Colonic mucosa (tissue), 4 donors: ENCODE results near the gene CEP164. TPM values are rescaled to one million over a fixed set of nuclear protein-coding genes. Genes with fewer than 3 reads are reported as not detected.

Source experiments
- DNase-seq: peaks from one replicate; pipeline ENCODE4 v3.0.0-alpha.2; 2020
- H3K27ac ChIP-seq: fragments of 200-600 bp; one replicate; pipeline ENCODE4 v1.8.0; 2021
- H3K27me3 ChIP-seq: fragments of 200-600 bp; one replicate; pipeline ENCODE4 v1.8.0; 2021
- H3K36me3 ChIP-seq: fragments of 200-600 bp; one replicate; pipeline ENCODE4 v1.8.0; 2021
- H3K4me1 ChIP-seq: fragments of 200-600 bp; one replicate; pipeline ENCODE4 v1.8.0; 2021; ENCODE audit warnings: mild to moderate bottlenecking
- H3K4me3 ChIP-seq: fragments of 200-600 bp; one replicate; pipeline ENCODE4 v1.8.0; 2021
- H3K9ac ChIP-seq, 2 donors: one replicate each; pipeline ENCODE4 v1.7.0; 2013; ENCODE audit warnings: control low read depth in 2 of 2, low read depth in 2 of 2, low read length in 2 of 2
- H3K9me3 ChIP-seq: fragments of 200-600 bp; one replicate; pipeline ENCODE4 v1.8.0; 2021
- intact Hi-C: fragments of 100-400 bp; cut with DNase I; formaldehyde crosslinking; loops from one replicate; pipeline ENCODE4 v1.14.1; 2022
- total RNA-seq, 2 donors: library from RNA; stranded (reverse); fragmentation: NEBNext Ultra II Directional in 1 of 2; extraction: Animal tissue kit (Norgen Biotek cat#: 25700) in 1 of 2; gene quantifications; one replicate each; pipeline ENCODE4 v1.2.1, GENCODE V29; 2021
- TF ChIP-seq, protein P1 (sequence below): fragments of 200-600 bp; IDR thresholded peaks from one replicate; pipeline ENCODE4 v1.8.0; 2022; ENCODE audit warnings: antibody characterized with exemption, mild to moderate bottlenecking
- donor health status: healthy.
- donor health status: DM: no; HTN: no; CAD: no.
- donor health status: DM: no; HTN: no; CAD: no.

CEP164 gene
- total RNA-seq, 2 donors from 2014 or later: 12.4 to 19.2 TPM

DNA sequence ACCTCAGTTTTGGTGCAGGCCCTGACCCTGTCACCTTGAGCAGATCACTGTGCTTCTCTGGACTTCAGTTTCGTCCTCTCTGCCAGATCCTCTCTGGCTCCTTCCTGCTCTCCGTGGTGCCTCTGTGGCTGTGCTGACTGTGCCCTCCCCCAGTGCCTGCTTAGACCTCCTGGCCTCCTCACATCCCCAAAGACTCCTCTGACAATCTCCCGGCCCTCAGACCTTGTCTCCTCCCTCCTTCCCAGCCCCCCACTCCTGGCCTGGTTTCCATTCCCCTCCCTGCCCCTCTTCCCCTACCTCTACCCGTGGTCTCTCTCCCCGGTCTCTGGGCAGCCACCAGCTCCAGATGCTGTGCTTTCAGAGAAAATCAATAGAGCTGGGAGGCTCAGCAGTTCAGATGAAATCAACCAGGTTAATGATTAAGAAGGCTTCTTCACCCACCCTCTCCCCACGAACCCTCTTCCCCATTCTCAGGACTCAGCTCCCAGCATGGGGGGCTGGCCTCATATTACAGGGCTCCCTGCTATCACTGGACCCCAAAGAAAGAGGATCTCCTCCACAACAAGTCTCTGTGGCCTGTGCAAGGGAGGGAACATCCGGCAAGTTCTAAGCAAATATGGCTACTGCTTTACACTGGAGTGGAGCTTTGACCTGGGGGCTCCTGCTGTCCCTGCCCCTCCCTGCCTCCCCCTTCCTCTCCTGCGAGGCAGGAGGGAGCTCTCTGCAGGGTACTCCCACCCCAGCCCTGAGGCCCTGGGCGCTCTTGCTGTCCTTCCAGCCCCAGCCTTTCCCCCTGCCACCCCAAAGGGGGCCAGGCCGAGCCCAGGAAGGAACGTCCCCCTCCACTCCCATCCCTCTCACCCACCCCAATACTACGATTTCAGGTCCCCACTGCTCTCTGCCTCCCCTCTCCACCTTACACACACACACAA is 28.0 kb upstream of the CEP164 start:
- H3K9me3 ChIP-seq: no peaks in the 10 kb centered on the region
- H3K9ac ChIP-seq: no peak overlapping the region
- TF ChIP-seq, protein P1, sequence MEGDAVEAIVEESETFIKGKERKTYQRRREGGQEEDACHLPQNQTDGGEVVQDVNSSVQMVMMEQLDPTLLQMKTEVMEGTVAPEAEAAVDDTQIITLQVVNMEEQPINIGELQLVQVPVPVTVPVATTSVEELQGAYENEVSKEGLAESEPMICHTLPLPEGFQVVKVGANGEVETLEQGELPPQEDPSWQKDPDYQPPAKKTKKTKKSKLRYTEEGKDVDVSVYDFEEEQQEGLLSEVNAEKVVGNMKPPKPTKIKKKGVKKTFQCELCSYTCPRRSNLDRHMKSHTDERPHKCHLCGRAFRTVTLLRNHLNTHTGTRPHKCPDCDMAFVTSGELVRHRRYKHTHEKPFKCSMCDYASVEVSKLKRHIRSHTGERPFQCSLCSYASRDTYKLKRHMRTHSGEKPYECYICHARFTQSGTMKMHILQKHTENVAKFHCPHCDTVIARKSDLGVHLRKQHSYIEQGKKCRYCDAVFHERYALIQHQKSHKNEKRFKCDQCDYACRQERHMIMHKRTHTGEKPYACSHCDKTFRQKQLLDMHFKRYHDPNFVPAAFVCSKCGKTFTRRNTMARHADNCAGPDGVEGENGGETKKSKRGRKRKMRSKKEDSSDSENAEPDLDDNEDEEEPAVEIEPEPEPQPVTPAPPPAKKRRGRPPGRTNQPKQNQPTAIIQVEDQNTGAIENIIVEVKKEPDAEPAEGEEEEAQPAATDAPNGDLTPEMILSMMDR: no peak
- no peak overlapping the region for H3K27ac ChIP-seq
- H3K36me3 ChIP-seq: no peaks in the 10 kb centered on the region
- no peaks in the 10 kb centered on the region for H3K27me3 ChIP-seq
- intact Hi-C loops: no loop called here
- no peaks in the 10 kb centered on the region for H3K4me1 ChIP-seq
- no peak overlapping the region for H3K4me3 ChIP-seq
- DNase-seq: no peak

DNA sequence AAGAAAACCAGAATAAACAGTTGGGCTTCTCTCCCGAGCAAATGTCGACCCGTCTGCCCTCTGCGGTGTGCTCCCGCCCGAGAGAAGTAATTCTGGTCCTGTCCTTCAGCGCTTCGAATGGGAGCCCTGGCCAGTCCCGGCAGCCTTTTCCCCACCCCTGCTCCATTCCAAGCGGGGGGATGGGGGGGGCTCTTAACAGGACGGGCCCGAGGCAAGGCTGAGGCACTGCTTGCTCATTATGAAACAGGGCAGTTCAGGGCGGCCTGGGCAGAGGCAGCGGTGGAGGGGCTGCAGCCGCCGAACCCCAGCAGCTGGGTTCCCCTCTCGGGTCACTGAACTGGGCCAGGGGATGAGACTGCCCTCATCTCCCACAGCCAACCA is 27.4 kb upstream of the CEP164 start:
- TF ChIP-seq, protein P1: no peak
- Histone ChIP-seq H3K9me3 (no peaks in the 10 kb centered on the region), H3K36me3 (no peaks in the 10 kb centered on the region), H3K4me3 (no peak overlapping the region), H3K27me3 (no peaks in the 10 kb centered on the region), H3K4me1 (no peaks in the 10 kb centered on the region), H3K27ac (no peak overlapping the region), H3K9ac (peak overlapping the region in 1 of 2 donors; percentile 56)
- DNase-seq: no peak
- intact Hi-C loops: no loop called here

DNA sequence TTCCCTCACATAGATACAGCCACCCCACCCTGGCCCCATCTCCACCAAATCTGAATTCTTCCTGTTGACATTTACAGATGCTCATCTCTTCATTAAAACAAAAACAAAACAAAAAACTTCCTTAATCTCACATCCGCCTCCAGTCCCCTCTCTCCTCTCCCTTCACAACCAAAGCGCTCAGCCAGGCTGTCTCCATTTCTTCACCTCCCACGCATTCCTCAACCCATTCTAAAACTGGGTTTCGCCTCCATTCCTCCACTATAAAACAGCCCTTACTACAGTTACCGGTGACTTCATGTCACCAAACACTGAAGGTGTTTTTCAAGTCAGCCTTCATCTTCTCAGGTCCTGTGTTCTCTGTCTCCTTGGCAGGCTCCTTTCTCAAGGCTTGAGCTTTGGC is 26.9 kb upstream of the CEP164 start:
- Histone ChIP-seq H3K27ac (no peak overlapping the region), H3K36me3 (no peaks in the 10 kb centered on the region), H3K9ac (peak overlapping the region in 1 of 2 donors; percentile 56), H3K9me3 (no peaks in the 10 kb centered on the region), H3K4me1 (no peaks in the 10 kb centered on the region), H3K27me3 (no peaks in the 10 kb centered on the region), H3K4me3 (no peak overlapping the region)
- no peak for DNase-seq
- intact Hi-C loops: no loop called here
- TF ChIP-seq, protein P1: no peak

DNA sequence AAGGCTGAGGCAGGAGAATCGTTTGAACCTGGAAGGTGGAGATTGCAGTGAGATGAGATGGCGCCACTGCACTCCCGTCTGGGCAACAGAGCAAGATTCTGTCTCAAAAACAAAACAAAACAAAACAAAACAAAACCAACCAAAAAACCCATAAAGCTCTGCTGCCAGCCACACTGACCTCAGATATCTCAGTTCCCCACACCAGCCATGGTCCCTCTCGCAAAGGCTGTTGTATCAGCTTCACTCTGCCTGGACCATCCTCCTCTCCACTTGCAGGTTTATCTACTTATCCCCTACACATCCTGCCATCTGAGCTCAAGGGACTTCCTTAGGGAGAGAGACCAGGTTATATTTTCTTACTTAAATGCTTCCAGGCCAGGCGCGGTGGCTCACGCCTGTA is 25.4 kb upstream of the CEP164 start:
- no peaks in the 10 kb centered on the region for H3K36me3 ChIP-seq
- no peaks in the 10 kb centered on the region for H3K27me3 ChIP-seq
- intact Hi-C loops: no loop called here
- no peaks in the 10 kb centered on the region for H3K9me3 ChIP-seq
- H3K4me1 ChIP-seq: no peaks in the 10 kb centered on the region
- TF ChIP-seq, protein P1: no peak
- DNase-seq: no peak
- no peak overlapping the region for H3K4me3 ChIP-seq
- no peak overlapping the region for H3K9ac ChIP-seq
- H3K27ac ChIP-seq: no peak overlapping the region

DNA sequence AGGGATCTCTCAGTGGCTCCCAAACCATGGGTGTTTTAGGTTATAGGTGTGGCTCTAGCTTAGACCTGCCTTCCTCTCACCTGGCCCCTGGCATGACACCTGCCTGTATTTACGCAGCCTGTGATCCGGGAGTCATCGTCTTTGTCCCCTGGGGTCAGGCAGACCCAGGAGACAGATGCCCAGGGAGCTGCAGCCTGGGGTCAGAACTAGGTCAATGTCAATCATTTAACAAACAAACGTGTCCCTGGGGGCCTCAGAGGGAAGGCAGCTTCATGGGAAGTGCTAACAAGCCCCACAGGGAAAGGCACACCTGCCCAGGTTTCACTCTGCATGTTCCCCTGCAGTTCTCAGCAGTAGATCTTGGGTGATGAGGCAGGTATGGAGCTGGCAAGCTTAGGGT is 24.6 kb upstream of the CEP164 start:
- H3K9me3 ChIP-seq: no peaks in the 10 kb centered on the region
- H3K4me3 ChIP-seq: no peak overlapping the region
- no peak for DNase-seq
- H3K4me1 ChIP-seq: no peaks in the 10 kb centered on the region
- no peak overlapping the region for H3K27ac ChIP-seq
- no peaks in the 10 kb centered on the region for H3K27me3 ChIP-seq
- TF ChIP-seq, protein P1: no peak
- H3K36me3 ChIP-seq: no peaks in the 10 kb centered on the region
- no peak overlapping the region for H3K9ac ChIP-seq
- intact Hi-C loops: no loop called here
